SK-N-SH treated with all-trans-retinoic acid at 6 μM for 48 hours (cell line): ENCODE results near the gene ZSCAN22.

ENCODE experiments used
- ATAC-seq: fragments of 200-7000 bp; cut with Tn5 transposase; 3 replicates; pipeline ENCODE4 v1.9.1; 2020; ENCODE audit warnings: mild to moderate bottlenecking, moderate library complexity
- ARNTL ChIP-seq: fragments of 450-650 bp; formaldehyde crosslinking; IDR thresholded peaks from 2 replicates; pipeline ENCODE4 v1.5.0; 2020; ENCODE audit warnings: low read depth, mild to moderate bottlenecking, moderate library complexity, borderline replicate concordance
- CREB5 ChIP-seq: fragments of 250-450 bp; sonication (Bioruptor Pico); IDR thresholded peaks from 2 replicates; pipeline ENCODE4 v1.5.1; 2020; ENCODE audit warnings: low read depth, mild to moderate bottlenecking, moderate library complexity
- CSDC2 ChIP-seq: fragments of 250-450 bp; sonication (Bioruptor Pico); IDR thresholded peaks from 2 replicates; pipeline ENCODE4 v1.5.0; 2020; ENCODE audit warnings: mild to moderate bottlenecking, moderate library complexity
- CSRNP3 ChIP-seq: fragments of 250-450 bp; sonication (Bioruptor Pico); IDR thresholded peaks from 2 replicates; pipeline ENCODE4 v1.5.1; 2021; ENCODE audit warnings: mild to moderate bottlenecking, moderate library complexity
- ESRRG ChIP-seq: fragments of 250-450 bp; sonication (Bioruptor Pico); IDR thresholded peaks from 2 replicates; pipeline ENCODE4 v1.6.1; 2021; ENCODE audit warnings: mild to moderate bottlenecking
- GLIS3 ChIP-seq: fragments of 250-450 bp; sonication (Bioruptor Pico); IDR thresholded peaks from 2 replicates; pipeline ENCODE4 v1.5.0; 2020; ENCODE audit warnings: mild to moderate bottlenecking, moderate library complexity
- ISL1 ChIP-seq: fragments of 250-450 bp; sonication (Bioruptor Pico); IDR thresholded peaks from 2 replicates; pipeline ENCODE4 v2.1.2; 2022; ENCODE audit warnings: mild to moderate bottlenecking, moderate library complexity
- OSR1 ChIP-seq: fragments of 250-450 bp; sonication (Bioruptor Pico); IDR thresholded peaks from 2 replicates; pipeline ENCODE4 v1.8.0; 2022; ENCODE audit warnings: moderate library complexity, mild to moderate bottlenecking, inconsistent platforms
- PATZ1 ChIP-seq: fragments of 250-450 bp; sonication (Bioruptor Pico); IDR thresholded peaks from 2 replicates; pipeline ENCODE4 v1.8.0; 2020; ENCODE audit warnings: mild to moderate bottlenecking, moderate library complexity, borderline replicate concordance
- PPARA ChIP-seq: fragments of 250-450 bp; sonication (Bioruptor Pico); IDR thresholded peaks from 2 replicates; pipeline ENCODE4 v1.5.0; 2020; ENCODE audit warnings: mild to moderate bottlenecking, borderline replicate concordance
- RARB ChIP-seq: fragments of 250-450 bp; sonication (Bioruptor Pico); IDR thresholded peaks from 2 replicates; pipeline ENCODE4 v1.8.0; 2021; ENCODE audit warnings: mild to moderate bottlenecking, moderate library complexity
- SNAI2 ChIP-seq: fragments of 250-450 bp; sonication (Bioruptor Pico); IDR thresholded peaks from 2 replicates; pipeline ENCODE4 v1.5.0; 2020; ENCODE audit warnings: mild to moderate bottlenecking, moderate library complexity
- TCF4 ChIP-seq: fragments of 250-450 bp; sonication (Bioruptor Pico); IDR thresholded peaks from 2 replicates; pipeline ENCODE4 v1.8.0; 2021; ENCODE audit warnings: mild to moderate bottlenecking, moderate library complexity, borderline replicate concordance
- TOX ChIP-seq: fragments of 250-450 bp; sonication (Bioruptor Pico); IDR thresholded peaks from 2 replicates; pipeline ENCODE4 v1.8.0; 2021; ENCODE audit warnings: mild to moderate bottlenecking, moderate library complexity, borderline replicate concordance
- TSHZ2 ChIP-seq: fragments of 250-450 bp; sonication (Bioruptor Pico); IDR thresholded peaks from 2 replicates; pipeline ENCODE4 v1.5.0; 2020; ENCODE audit warnings: mild to moderate bottlenecking, moderate library complexity
- ZFP3 ChIP-seq: fragments of 250-450 bp; sonication (Bioruptor Pico); IDR thresholded peaks from 2 replicates; pipeline ENCODE4 v1.5.0; 2020; ENCODE audit warnings: mild to moderate bottlenecking, moderate library complexity
- ZNF565 ChIP-seq: fragments of 450-650 bp; formaldehyde crosslinking; conservative IDR thresholded peaks from 2 replicates; pipeline ENCODE4 v1.5.0; 2020; ENCODE audit warnings: low read depth, mild to moderate bottlenecking, moderate library complexity
- ZNF70 ChIP-seq: fragments of 450-650 bp; formaldehyde crosslinking; IDR thresholded peaks from 2 replicates; pipeline ENCODE4 v1.5.0; 2020; ENCODE audit warnings: mild to moderate bottlenecking, moderate library complexity
- ZNF8 ChIP-seq: fragments of 450-650 bp; formaldehyde crosslinking; IDR thresholded peaks from 2 replicates; pipeline ENCODE4 v1.5.0; 2020; ENCODE audit warnings: mild to moderate bottlenecking, moderate library complexity

ZSCAN22 gene

GRCh38 chr19:58355215-58355796 is 28.5 kb downstream of the ZSCAN22 start:
- ATAC-seq, result no peak
- TF ChIP-seq SNAI2 (CRISPR knock-in tag) (no peak), TOX (CRISPR knock-in tag) (no peak), ZNF565 (CRISPR knock-in tag) (no peak), RARB (CRISPR knock-in tag) (no peak), PPARA (no peak)

- ATAC-seq, result no peak; the same call in 2 of the 3 replicates
- TF ChIP-seq GLIS3 (CRISPR knock-in tag) (no peak), CSRNP3 (no peak), ZNF8 (no peak), PATZ1 (CRISPR knock-in tag) (no peak), RARB (CRISPR knock-in tag) (no peak), OSR1 (CRISPR knock-in tag) (no peak), TSHZ2 (CRISPR knock-in tag) (no peak), TOX (CRISPR knock-in tag) (no peak), ZFP3 (no peak), CSDC2 (no peak), ISL1 (CRISPR knock-in tag) (no peak)
These were observed 29.3 kb downstream of the ZSCAN22 start for GRCh38 chr19:58355908-58356765.

- TF ChIP-seq ISL1 (CRISPR knock-in tag) (no peak), ESRRG (no peak), PPARA (no peak), ZNF70 (CRISPR knock-in tag) (no peak), ZFP3 (no peak)
- no peak for ATAC-seq
These were observed 30.1 kb downstream of the ZSCAN22 start for GRCh38 chr19:58356766-58357480.

GRCh38 chr19:58357481-58358145 is 30.8 kb downstream of the ZSCAN22 start:
- no peak for ATAC-seq
- no peak for TF ChIP-seq CREB5 (CRISPR knock-in tag)
- TF ChIP-seq CSDC2, result no peak
- no peak for TF ChIP-seq ZNF565 (CRISPR knock-in tag)
- TF ChIP-seq CSRNP3, result no peak
- no peak for TF ChIP-seq ZNF70 (CRISPR knock-in tag)
- TF ChIP-seq ZNF8, result no peak
- no peak for TF ChIP-seq ARNTL
- TF ChIP-seq ZFP3, result no peak
- no peak for TF ChIP-seq SNAI2 (CRISPR knock-in tag)
- no peak for TF ChIP-seq GLIS3 (CRISPR knock-in tag)
- TF ChIP-seq OSR1 (CRISPR knock-in tag), result no peak
- no peak for TF ChIP-seq PPARA
- TF ChIP-seq TCF4 (CRISPR knock-in tag), result no peak
- TF ChIP-seq ESRRG, result no peak
- no peak for TF ChIP-seq PATZ1 (CRISPR knock-in tag)
